ENCODE results near the gene NDUFS4.

- no peak for TF ChIP-seq POLR2A (IDR thresholded peaks at IDR 0.05; ENCODE audit: low read depth, low read length)
- TF ChIP-seq RFX5 (IDR thresholded peaks at IDR 0.05; ENCODE audit: low read depth, low read length) = no peak
These were observed 81.6 kb downstream of the NDUFS4 start for GRCh38 chr5:53642061-53642460.
